HG03175 (cell line): ENCODE data around the gene NRG2.

Source experiments
- ATAC-seq: cut with Tn5 transposase; IDR thresholded peaks from one replicate; pipeline ENCODE4 v1.9.1; 2021; ENCODE audit warnings: mild to moderate bottlenecking, moderate library complexity; ENCODE audit not compliant: unreplicated experiment

Gene NRG2

GRCh38 chr5:139844472-139845145, 198.5 kb downstream of the NRG2 start:
- ATAC-seq = no peak

GRCh38 chr5:139843991-139844390, 199.1 kb downstream of the NRG2 start:
- no peak for ATAC-seq

DNA sequence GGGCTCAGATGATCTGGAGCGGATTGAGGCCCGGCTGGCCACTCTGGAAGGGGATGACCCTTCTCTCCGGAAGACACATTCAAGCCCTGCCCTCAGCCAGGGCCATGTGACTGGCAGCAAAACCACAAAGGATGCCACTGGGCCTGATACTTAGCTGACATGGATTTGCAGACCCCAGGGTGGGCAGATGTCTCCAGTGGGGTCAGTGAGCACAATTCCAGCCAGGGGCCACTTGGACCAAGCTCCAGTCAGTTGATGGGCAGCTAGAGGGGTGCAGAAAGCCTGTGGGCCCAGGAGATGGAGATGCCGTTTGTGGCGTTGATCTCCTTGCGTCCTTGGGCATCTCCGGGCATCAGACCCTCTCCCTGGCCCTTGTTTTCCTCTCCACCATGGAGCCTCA, 200.8 kb downstream of the NRG2 start:
- ATAC-seq = no peak

GRCh38 chr5:139841549-139841948, 201.6 kb downstream of the NRG2 start:
- ATAC-seq = no peak

GRCh38 chr5:139839918-139840317, 203.2 kb downstream of the NRG2 start:
- no peak for ATAC-seq

- ATAC-seq = no peak
Measured at GRCh38 chr5:139839232-139839815, 203.8 kb downstream of the NRG2 start.

- no peak for ATAC-seq
Measured at GRCh38 chr5:139838381-139839197, 204.5 kb downstream of the NRG2 start.

GRCh38 chr5:139837711-139838380, 205.3 kb downstream of the NRG2 start:
- ATAC-seq = no peak

GRCh38 chr5:139836469-139837208, 206.5 kb downstream of the NRG2 start:
- ATAC-seq = no peak

- ATAC-seq = no peak
Measured at GRCh38 chr5:139835656-139836055, 207.4 kb downstream of the NRG2 start.

DNA sequence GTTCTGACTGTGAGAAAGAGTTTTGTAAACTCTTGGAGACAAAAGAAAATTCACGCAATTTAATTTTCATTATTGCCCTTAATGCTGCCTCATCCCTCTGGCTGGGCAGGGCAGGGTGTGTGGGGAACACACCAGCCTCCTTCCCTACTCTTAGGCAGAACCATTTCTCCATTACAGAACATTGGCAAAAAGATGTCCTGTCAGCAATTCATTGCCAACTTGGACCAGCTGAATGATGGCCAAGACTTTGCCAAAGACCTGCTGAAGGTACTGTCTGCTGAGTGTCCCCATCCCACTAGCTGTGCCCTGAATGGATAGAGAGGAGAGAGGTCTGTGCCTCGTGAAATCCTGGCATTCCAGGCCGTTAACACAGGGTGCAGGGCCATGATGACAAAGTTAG, 209.6 kb downstream of the NRG2 start:
- no peak for ATAC-seq

DNA sequence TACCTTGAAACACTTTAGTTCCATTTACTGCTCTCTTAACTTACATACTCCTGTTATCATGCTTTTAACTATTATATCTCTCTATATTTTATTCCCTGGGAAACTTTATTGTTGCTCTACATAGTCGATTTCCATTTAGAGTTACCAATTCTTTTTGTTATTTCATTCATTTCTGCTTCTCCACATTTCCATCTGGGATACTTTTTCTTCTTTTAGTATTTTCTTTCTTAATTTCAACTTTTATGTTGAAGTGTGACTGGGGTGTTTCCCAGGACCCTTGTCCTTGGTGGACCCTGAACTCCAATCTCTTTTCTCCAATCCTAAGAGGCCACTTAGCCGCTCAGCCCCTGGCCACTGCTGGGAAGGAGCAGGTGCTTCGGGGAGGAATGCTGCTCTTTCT, 211.5 kb downstream of the NRG2 start:
- no peak for ATAC-seq

DNA sequence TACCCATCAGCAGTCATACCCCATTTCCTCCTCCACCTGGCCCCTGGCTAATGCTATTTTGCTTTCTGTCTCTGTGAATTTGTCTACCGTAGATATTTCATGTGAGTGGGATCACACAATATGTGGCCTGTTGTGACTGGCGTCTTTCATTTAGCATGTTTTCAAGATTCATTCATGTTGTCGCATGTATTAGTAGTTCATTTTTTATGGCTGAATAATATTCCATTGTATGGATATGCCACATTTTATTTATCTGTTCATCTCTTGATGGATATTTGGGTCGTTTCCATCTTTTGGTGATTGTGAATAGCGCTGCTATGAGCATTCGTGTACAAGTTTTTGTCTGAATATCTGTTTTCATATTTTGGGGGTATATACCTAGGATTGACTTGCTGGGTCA, 213.6 kb downstream of the NRG2 start:
- no peak for ATAC-seq

DNA sequence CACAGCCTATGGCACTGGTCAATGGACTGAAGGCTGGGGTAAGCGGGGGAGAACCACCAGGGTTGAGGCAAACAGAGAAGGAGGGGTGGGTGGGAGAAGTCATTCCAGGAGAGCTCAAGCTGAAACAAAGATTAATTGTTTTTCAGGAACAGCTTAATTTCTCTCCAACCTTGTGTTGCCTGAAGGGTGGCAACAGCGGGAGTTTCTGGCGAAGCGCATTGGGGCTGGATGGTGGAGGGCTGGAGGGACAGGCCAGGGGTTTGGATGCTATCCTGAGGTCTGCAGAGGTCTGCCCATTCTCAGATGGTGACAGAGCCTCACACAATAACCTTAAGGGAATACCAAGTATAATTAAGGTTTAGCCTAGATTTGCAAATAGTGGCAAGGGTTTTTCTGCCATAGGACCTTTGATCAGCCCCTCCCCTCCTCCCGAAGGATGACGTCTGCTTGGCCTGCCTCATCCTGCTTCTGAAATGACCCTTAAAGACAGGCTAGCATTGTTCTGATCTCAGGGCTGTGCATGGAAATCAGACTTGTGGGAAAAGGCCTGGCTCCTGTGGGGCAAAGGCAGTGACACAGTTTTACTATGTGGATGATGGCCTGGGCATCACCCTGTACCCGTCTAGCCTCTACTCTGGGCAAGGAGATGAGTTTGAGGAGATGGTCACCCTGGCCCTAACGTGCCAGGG, 214.7 kb downstream of the NRG2 start:
- no peak for ATAC-seq

- ATAC-seq = no peak
Measured at GRCh38 chr5:139825690-139826089, 217.4 kb downstream of the NRG2 start.

GRCh38 chr5:139823757-139824355, 219.2 kb downstream of the NRG2 start:
- ATAC-seq = no peak

- ATAC-seq = no peak
Measured at GRCh38 chr5:139822553-139823425, 220.3 kb downstream of the NRG2 start.

GRCh38 chr5:139821806-139822552, 221.1 kb downstream of the NRG2 start:
- no peak for ATAC-seq
